Measurements from ENCODE around the gene HSPB9.

- TF ChIP-seq CTCF (conservative IDR thresholded peaks at IDR 0.05 in 1 of 2, IDR thresholded peaks at IDR 0.05 in 1 of 2; ENCODE audit: extremely low read depth in 1 of 2, insufficient read depth in 1 of 2, low read depth in 1 of 2, low read length in 2 of 2) (no peak), EZH2 (IDR thresholded peaks at IDR 0.05; ENCODE audit: borderline replicate concordance, low read length) (no peak)
Measured at GRCh38 chr17:42096360-42097111, 26.1 kb upstream of the HSPB9 start.

Data from mammary epithelial cell (primary cell).